MM.1S (cell line): ENCODE measurements around the gene VPS16.

Experiments used
- DNase-seq: peaks from one replicate; pipeline ENCODE4 v3.0.0-alpha.2; 2015
- H2AFZ ChIP-seq: fragments of 300-600 bp; sonication (generic); 2 replicates; pipeline ENCODE4 v1.6.0; 2016; ENCODE audit warnings: antibody characterized with exemption, low read length
- H3F3A ChIP-seq: fragments of 300-600 bp; sonication (generic); 2 replicates; pipeline ENCODE4 v1.6.1; 2016; ENCODE audit warnings: mild to moderate bottlenecking, antibody characterized with exemption, low read length, moderate library complexity, mixed read lengths; ENCODE audit not compliant: insufficient read depth
- H3K27ac ChIP-seq: fragments of 300-600 bp; sonication (generic); 2 replicates; pipeline ENCODE4 v1.5.1; 2016; ENCODE audit warnings: mild to moderate bottlenecking, low read length
- H3K27me3 ChIP-seq: fragments of 300-600 bp; sonication (generic); replicated peaks from 2 replicates; pipeline ENCODE4 v1.6.0; 2016; ENCODE audit warnings: low read length; ENCODE audit not compliant: insufficient read depth
- H3K36me3 ChIP-seq: fragments of 300-600 bp; sonication (generic); replicated peaks from 2 replicates; pipeline ENCODE4 v1.6.1; 2016; ENCODE audit warnings: mild to moderate bottlenecking, low read length, mixed read lengths; ENCODE audit not compliant: insufficient read depth
- H3K4me1 ChIP-seq: fragments of 300-600 bp; sonication (generic); 2 replicates; pipeline ENCODE4 v1.6.1; 2016; ENCODE audit warnings: low read length, mixed read lengths
- H3K4me2 ChIP-seq: fragments of 300-600 bp; sonication (generic); 2 replicates; pipeline ENCODE4 v1.6.0; 2016; ENCODE audit warnings: low read depth, low read length
- H3K4me3 ChIP-seq: fragments of 300-600 bp; sonication (generic); 2 replicates; pipeline ENCODE4 v1.5.1; 2016; ENCODE audit warnings: low read length, mixed read lengths
- H3K79me2 ChIP-seq: fragments of 300-600 bp; sonication (generic); 2 replicates; pipeline ENCODE4 v1.6.1; 2016; ENCODE audit warnings: mixed run types, low read length, mixed read lengths
- H3K9ac ChIP-seq: fragments of 300-600 bp; sonication (generic); 2 replicates; pipeline ENCODE4 v1.6.1; 2016; ENCODE audit warnings: low read length, mixed read lengths
- H3K9me2 ChIP-seq: fragments of 300-600 bp; sonication (generic); replicated peaks from 2 replicates; pipeline ENCODE4 v1.6.1; 2016; ENCODE audit warnings: mild to moderate bottlenecking, low read length, mixed read lengths; ENCODE audit not compliant: insufficient read depth
- H3K9me3 ChIP-seq: fragments of 300-600 bp; sonication (generic); replicated peaks from 2 replicates; pipeline ENCODE4 v1.6.1; 2016; ENCODE audit warnings: mild to moderate bottlenecking, low read length, mixed read lengths; ENCODE audit not compliant: insufficient read depth
- H4K20me1 ChIP-seq: fragments of 300-600 bp; sonication (generic); 2 replicates; pipeline ENCODE4 v1.6.1; 2016; ENCODE audit warnings: mild to moderate bottlenecking, low read length, moderate library complexity, mixed read lengths; ENCODE audit not compliant: insufficient read depth
- EZH2 ChIP-seq: fragments of 300-600 bp; sonication (generic); optimal IDR thresholded peaks from 2 replicates; pipeline ENCODE3; 2017; ENCODE audit warnings: low read depth, mild to moderate bottlenecking, antibody characterized with exemption, low read length, mixed read lengths
- EZH2phosphoT487 ChIP-seq: fragments of 300-600 bp; sonication (generic); IDR thresholded peaks from 2 replicates; pipeline ENCODE4 v1.6.1; 2018; ENCODE audit warnings: antibody characterized with exemption, low read length
- TF ChIP-seq, protein P1 (sequence below): fragments of 300-600 bp; sonication (generic); IDR thresholded peaks from 2 replicates; pipeline ENCODE4 v1.5.1; 2016; ENCODE audit warnings: antibody characterized with exemption, low read length, mixed read lengths

Gene VPS16

DNA sequence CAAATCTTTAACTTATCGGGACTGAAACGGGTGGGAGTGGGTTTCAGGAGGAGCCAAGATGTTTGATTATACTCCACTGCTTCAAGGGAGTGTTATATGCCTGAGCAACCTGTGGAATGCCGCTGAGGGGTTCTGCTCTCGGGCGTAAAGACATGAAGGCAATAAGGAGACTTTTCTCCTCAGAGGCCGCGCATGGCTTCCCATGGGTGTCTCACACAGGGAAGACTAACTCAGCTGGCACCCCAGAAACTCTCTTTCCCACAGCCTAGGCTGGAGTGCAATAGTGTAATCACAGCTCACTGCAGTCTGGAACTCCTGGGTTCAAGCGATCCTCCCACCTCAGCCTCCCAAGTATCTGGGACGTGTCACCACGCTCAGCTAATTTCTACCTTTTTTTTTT lies 30.9 kb upstream of the VPS16 start:
- TF ChIP-seq, protein P1, sequence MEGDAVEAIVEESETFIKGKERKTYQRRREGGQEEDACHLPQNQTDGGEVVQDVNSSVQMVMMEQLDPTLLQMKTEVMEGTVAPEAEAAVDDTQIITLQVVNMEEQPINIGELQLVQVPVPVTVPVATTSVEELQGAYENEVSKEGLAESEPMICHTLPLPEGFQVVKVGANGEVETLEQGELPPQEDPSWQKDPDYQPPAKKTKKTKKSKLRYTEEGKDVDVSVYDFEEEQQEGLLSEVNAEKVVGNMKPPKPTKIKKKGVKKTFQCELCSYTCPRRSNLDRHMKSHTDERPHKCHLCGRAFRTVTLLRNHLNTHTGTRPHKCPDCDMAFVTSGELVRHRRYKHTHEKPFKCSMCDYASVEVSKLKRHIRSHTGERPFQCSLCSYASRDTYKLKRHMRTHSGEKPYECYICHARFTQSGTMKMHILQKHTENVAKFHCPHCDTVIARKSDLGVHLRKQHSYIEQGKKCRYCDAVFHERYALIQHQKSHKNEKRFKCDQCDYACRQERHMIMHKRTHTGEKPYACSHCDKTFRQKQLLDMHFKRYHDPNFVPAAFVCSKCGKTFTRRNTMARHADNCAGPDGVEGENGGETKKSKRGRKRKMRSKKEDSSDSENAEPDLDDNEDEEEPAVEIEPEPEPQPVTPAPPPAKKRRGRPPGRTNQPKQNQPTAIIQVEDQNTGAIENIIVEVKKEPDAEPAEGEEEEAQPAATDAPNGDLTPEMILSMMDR = no peak
- TF ChIP-seq EZH2phosphoT487 = no peak
- no peak for TF ChIP-seq EZH2

DNA sequence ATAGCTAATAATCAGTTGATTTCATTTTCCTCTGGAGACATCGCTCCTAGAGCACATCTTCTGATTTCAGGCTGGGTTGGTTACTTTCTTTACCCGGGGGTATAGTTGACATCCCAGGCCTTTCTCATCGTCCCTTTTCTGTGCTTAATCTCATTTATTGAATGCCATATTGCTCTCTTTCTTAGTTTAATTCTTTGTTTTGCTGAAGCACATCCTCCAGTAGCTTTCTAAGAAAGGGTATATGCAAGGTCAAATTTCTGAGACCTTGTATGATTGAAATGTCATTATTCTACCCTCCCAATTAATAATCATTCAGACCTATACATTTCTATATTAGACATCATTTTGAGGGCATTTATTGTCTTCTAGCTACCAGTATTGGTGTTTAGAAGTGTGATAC lies 28.4 kb upstream of the VPS16 start:
- TF ChIP-seq, protein P1 = no peak
- TF ChIP-seq EZH2phosphoT487 (no peak), EZH2 (no peak)
- no peak overlapping the region for H3K27ac ChIP-seq
- no peak for DNase-seq
- H3K79me2 ChIP-seq = no peaks in the 10 kb centered on the region
- H3F3A ChIP-seq = no peaks in the 10 kb centered on the region
- peaks cover 7% of the 10 kb centered on the region for H3K27me3 ChIP-seq
- no peak overlapping the region for H3K4me3 ChIP-seq
- no peak overlapping the region for H3K4me2 ChIP-seq
- no peaks in the 10 kb centered on the region for H4K20me1 ChIP-seq
- no peaks in the 10 kb centered on the region for H3K4me1 ChIP-seq
- no peak overlapping the region for H2AFZ ChIP-seq
- no peak overlapping the region for H3K9ac ChIP-seq
- no peaks in the 10 kb centered on the region for H3K36me3 ChIP-seq
- H3K9me3 ChIP-seq = no peaks in the 10 kb centered on the region
- no peaks in the 10 kb centered on the region for H3K9me2 ChIP-seq

More for the DNA sequence above, 30.9 kb upstream of the VPS16 start:
- H3K9me3 ChIP-seq = no peaks in the 10 kb centered on the region
- no peak overlapping the region for H2AFZ ChIP-seq
- H3K4me2 ChIP-seq = no peak overlapping the region
- no peak for DNase-seq
- H3K36me3 ChIP-seq = no peaks in the 10 kb centered on the region
- H3K4me1 ChIP-seq = no peaks in the 10 kb centered on the region
- no peak overlapping the region for H3K9ac ChIP-seq
- no peak overlapping the region for H3K4me3 ChIP-seq
- no peak overlapping the region for H3K27ac ChIP-seq
- no peaks in the 10 kb centered on the region for H3K79me2 ChIP-seq
- peaks cover 29% of the 10 kb centered on the region for H3K27me3 ChIP-seq
- H4K20me1 ChIP-seq = no peaks in the 10 kb centered on the region
- H3F3A ChIP-seq = no peaks in the 10 kb centered on the region
- no peaks in the 10 kb centered on the region for H3K9me2 ChIP-seq

DNA sequence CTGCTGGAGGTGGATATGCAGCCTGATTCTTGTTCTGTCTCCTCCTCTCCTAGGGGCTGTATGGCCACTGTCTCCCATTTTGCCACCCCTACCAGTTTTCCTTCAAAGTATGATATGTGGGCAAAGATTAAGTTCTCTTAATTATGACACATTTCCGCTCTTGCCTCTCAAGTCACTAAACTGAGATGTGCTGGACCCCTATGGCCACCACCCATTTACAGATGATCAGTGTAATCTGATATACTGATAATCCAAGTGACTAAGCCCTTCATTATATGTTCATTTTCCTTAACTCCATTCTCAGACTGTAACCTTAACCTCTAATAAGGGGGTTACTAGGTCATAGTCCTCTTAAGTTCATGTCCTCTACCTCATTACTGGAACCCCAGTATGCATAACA lies 26.5 kb upstream of the VPS16 start:
- Histone ChIP-seq H3K27ac (no peak overlapping the region), H3F3A (no peaks in the 10 kb centered on the region), H3K9ac (no peak overlapping the region), H3K36me3 (no peaks in the 10 kb centered on the region), H3K9me2 (no peaks in the 10 kb centered on the region), H3K4me3 (no peak overlapping the region), H4K20me1 (no peaks in the 10 kb centered on the region), H3K9me3 (no peaks in the 10 kb centered on the region), H3K79me2 (no peaks in the 10 kb centered on the region), H3K4me2 (no peak overlapping the region), H2AFZ (no peak overlapping the region), H3K27me3 (no peaks in the 10 kb centered on the region), H3K4me1 (no peaks in the 10 kb centered on the region)
- DNase-seq = no peak
- TF ChIP-seq, protein P1 = no peak
- no peak for TF ChIP-seq EZH2phosphoT487
